GM21526 (cell line): ENCODE measurements around the gene HKDC1.
"Not testable (repeated sequence)": the region's sequence is repeated elsewhere in the genome, so short reads cannot be mapped to it uniquely, and the experiment has no call there.

Source experiments
- ATAC-seq: cut with Tn5 transposase; IDR thresholded peaks from one replicate; pipeline ENCODE4 v1.9.1; 2021; ENCODE audit warnings: moderate library complexity; ENCODE audit not compliant: unreplicated experiment, low FRiP score

The HKDC1 gene

DNA sequence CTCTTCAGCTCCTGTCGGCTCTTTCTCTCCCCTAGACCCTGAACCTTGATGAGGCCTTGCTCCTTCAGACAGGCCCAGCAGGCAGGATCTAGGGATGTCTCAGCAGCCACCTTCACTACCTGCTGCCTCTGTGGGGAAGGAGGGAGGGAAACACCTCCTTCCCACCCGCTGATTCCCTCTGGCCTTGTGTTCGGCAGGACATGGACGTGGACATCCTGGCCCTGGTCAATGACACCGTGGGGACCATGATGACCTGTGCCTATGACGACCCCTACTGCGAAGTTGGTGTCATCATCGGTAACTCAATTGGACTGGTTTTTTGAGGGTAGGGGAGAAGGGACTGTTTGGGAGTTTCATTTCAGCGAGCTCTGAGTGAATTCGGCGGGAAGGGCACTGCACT lies 20.3 kb downstream of the HKDC1 start:
- no peak for ATAC-seq

DNA sequence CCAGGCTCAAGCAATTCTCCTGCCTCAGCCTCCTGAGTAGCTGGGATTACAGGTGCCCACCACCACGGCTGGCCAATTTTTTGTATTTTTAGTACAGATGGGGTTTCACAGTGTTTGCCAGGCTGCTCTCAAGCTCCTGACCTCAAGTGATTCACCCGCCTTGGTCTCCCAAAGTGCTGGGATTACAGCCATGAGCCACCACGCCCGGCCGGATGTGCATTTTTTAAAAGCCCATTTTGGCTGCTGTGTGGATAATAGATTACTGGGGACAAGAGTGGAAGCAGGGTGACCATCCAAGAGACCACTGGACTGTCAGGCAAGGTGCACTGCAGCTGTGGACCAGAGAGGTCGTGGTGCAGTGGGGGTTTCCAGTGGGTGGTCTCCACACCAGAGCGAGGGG lies 21.4 kb downstream of the HKDC1 start:
- no peak for ATAC-seq

DNA sequence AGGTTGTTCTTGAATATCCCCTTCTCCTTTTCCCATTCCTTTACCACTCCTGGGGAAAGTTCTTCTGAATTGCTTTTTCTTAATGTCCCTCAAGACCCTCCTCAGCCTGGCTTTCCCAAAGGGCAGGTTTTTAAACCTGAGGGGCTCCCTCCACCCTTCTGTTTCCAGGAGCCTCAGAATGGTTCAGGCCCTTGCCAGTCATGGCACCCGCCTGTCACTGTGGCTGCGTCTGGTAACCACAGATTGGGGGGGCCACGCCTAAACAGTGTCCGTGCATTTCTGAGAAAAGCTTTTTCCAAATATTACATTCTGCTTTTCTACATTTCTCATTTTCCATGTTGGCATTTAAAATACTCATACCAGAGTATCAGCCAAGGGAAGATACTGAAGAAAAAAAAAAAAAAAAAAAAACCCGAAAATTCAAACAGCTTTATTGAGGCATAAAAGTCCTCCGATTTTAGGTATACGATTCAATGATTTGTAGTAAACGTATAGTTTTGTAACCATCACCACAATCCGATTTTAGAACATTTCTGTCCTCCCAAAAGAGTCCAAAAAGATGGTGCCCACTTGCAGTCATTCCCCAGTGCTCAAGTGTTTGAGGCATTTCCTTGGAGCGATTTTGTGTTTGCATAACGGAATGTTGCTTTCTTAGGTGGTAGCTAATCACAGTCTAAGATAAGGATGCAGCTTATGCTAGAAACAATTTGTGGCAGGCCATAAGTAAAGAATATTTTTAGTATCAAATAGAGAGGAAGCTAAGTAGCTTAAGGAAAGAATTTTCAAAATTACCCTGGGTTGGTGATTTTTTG lies 22.1 kb downstream of the HKDC1 start:
- no peak for ATAC-seq

- no peak for ATAC-seq
These were observed 22.7 kb downstream of the HKDC1 start for GRCh38 chr10:69242852-69243212.

GRCh38 chr10:69243817-69244216 lies 23.7 kb downstream of the HKDC1 start:
- no peak for ATAC-seq

GRCh38 chr10:69246036-69246435 lies 25.9 kb downstream of the HKDC1 start:
- ATAC-seq = no peak

DNA sequence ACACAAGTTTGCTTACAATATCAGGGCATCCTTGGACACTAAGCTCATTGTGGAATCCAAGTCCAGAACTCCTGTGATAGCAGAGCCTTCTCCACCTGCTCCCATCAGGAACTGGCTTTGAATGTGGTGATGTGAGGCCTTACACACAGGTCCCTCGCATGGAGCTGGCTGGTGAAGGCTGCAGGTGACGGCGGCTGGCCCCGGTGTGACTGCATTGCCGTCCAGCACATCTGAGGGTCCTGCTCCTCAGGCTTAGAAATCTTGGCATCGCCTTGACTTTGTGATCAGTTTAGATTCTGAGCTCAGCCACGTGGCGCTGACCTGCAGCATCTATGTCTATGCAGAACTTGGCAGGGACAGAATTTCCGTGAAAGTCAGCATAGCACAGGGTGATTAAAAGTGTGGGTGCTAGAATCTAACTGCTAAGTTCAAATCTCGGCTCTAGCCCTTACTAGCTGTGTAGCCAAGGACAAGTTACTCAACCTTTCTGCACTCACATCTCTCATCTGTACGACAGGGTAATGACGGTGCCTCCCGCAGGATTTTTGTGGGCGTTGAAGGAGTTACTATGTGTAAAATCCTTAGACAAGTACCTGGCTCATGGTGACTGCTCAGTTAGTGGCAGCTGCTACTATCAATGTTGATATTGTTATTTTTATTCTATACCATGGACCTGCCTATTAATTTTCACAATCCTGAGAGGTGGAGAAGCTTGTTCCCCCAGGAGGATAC lies 26.6 kb downstream of the HKDC1 start:
- ATAC-seq = no peak

- ATAC-seq = no peak
These were observed 27.2 kb downstream of the HKDC1 start for GRCh38 chr10:69247313-69247710.

DNA sequence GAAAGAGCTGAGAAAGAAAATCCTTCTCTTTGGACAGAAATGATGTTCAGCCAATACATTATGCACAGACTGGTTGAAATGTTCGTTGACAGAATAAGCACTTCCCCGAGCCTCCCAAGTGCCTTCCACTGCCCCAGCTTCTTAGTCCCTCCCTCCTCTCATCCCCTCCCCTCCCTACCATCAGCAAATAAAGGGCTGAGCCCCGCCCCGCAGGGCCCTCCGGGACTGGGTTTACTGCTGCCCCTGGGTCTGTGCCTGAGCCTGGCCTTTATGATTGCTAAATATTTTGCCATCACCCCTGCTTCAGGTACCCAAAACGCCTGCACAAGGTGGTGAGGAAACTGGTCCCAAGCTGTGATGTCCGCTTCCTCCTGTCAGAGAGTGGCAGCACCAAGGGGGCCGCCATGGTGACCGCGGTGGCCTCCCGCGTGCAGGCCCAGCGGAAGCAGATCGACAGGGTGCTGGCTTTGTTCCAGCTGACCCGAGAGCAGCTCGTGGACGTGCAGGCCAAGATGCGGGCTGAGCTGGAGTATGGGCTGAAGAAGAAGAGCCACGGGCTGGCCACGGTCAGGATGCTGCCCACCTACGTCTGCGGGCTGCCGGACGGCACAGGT lies 28.1 kb downstream of the HKDC1 start:
- ATAC-seq = no peak

GRCh38 chr10:69250041-69250440 lies 29.9 kb downstream of the HKDC1 start:
- no peak for ATAC-seq

GRCh38 chr10:69251417-69251816 lies 31.3 kb downstream of the HKDC1 start:
- ATAC-seq = not testable (repeated sequence)

- ATAC-seq = no peak
These were observed 33.0 kb downstream of the HKDC1 start for GRCh38 chr10:69253171-69253570.

GRCh38 chr10:69254877-69255276 lies 34.7 kb downstream of the HKDC1 start:
- ATAC-seq = no peak

DNA sequence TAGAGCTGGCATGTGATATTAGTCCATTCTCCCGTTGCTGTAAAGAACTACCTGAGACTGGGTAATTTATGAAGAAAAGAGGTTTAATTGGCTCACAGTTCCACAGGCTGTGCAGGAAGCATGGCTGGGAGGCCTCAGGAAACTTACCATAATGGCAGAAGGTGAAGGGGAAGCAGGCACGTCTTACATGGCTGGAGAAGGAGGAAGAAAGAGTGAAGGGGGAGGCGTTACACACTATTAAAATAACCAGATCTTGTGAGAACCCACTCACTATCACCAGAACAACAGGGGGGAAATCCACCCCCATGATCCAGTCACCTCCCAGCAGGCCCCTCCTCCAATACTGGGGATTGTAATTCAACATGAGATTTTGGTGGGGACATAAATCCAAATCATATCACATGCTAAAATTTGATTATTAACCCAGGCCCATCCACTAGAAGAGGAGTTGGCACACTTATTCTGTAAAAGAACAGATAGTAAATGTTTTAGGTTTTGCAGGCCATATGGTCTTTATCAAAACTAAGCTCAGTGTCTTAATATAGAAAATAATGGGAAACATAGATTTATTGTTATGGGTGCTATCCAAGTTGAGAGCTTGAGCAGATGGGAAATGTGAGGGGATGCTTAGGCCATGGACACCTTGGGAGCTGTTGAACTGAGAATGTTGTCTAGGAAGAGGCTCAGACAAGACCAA lies 39.6 kb downstream of the HKDC1 start:
- no peak for ATAC-seq

DNA sequence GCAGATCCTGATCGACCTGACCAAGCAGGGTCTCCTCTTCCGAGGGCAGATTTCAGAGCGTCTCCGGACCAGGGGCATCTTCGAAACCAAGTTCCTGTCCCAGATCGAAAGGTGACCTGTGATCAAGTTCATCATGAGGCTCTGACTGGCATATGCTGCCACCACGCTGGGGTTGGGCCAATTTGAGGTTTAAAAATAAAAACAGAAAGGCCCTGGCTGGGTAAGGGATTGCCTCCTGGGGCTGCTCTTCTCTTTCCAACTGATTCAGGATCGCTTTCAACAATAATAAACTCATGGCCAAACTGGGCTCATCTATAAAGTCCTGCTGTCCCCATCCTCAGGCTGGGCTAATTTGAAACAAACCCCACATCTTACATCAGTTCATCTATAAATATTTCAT lies 41.1 kb downstream of the HKDC1 start:
- no peak for ATAC-seq

DNA sequence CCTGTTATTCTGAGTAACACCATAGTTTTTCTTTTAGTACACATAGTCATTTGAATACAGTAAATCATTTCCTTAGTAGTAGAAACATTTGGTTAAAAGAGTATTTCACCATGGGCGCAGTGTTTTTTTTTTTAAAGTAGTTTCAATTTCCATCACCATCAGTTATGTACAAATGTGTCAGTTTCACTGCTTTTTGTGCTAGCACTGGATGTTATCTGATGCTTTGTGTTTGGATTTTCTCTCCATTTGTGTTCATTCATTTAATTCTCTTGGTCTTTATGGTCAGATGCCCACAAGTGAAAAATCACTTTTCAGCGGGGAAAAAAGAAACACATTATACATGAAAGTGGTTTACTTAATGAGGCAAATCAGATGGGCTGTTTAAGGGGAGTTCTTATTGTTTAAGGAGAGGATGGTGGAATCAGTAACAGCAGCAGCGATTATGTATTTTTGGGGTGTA lies 42.2 kb downstream of the HKDC1 start:
- ATAC-seq = no peak

DNA sequence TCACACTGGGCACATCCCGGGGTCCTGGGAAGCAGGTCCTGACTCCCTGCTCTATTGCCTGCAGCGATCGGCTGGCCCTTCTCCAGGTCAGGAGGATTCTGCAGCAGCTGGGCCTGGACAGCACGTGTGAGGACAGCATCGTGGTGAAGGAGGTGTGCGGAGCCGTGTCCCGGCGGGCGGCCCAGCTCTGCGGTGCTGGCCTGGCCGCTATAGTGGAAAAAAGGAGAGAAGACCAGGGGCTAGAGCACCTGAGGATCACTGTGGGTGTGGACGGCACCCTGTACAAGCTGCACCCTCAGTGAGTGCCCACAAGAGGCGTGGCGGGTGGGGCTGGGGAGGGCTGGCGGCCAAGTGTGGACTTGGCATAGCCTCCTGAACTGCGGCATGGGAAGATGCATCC lies 45.4 kb downstream of the HKDC1 start:
- no peak for ATAC-seq

DNA sequence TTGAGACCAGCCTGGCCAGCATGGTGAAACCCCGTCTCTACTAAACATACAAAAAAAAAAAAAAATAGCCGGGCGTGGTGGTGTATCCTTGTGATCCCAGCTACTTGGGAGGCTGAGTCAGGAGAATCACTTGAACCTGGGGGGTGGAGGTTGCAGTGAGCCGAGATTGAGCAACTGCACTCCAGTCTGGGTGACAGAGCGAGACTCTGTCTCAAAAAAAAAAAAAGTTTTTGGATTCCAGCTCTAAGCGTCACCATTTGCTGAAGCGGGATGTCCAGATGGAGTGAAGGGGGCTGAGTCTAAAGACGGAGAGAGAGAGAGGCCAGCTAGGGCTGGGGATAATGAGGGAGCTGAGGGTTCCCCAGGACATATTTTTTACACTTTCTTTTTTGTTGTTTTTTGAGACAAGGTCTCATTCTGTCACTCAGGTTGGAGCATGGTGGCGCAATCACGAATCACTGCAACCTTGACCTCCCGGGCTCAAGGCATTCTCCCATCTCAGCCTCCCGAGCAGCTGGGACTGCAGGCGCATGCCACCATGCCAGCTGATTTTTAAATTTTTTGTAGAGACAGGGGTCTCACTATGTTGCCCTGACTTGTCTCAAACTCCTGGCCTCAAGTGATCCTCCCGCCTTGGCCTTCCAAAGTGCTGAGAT lies 48.8 kb downstream of the HKDC1 start:
- ATAC-seq = no peak

GRCh38 chr10:69269761-69270160 lies 49.6 kb downstream of the HKDC1 start:
- ATAC-seq = no peak

- no peak for ATAC-seq
These were observed 50.9 kb downstream of the HKDC1 start for GRCh38 chr10:69270990-69271389.
